D721Med (cell line): ENCODE measurements around the gene CENPN.

ENCODE experiments used
- DNase-seq: peaks from one replicate; pipeline ENCODE4 v3.0.0; 2011; ENCODE audit warnings: low spot score; ENCODE audit not compliant: insufficient read length
- FAIRE-seq: peaks from 2 replicates; lab custom pipeline; 2011; peaks lifted over from hg19 to GRCh38; lab: Jason Lieb, UNC
- TF ChIP-seq, protein P1 (sequence below): IDR thresholded peaks from 2 replicates; pipeline ENCODE4 v1.5.1; 2012; ENCODE audit warnings: mild to moderate bottlenecking, control low read depth; ENCODE audit not compliant: insufficient read depth; ENCODE audit errors: missing control alignments

Gene CENPN

DNA sequence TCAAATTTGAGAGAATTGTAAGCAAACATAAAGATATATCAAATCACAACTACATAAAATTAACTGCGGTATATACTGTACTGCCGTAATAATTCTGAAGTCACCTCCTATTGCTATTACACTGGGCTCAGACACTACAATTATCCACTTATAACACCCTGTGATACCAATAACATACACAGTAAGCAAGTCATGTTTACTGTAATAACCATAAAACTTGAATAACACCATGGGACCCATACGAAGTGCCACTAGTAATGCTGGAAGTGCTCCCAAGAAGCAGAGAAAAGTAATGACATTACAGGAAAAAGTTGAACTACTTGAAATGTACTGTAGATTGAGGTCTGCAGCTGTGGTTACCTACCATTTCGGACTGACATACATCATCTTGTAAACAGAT lies 24.4 kb upstream of the CENPN start:
- TF ChIP-seq, protein P1, sequence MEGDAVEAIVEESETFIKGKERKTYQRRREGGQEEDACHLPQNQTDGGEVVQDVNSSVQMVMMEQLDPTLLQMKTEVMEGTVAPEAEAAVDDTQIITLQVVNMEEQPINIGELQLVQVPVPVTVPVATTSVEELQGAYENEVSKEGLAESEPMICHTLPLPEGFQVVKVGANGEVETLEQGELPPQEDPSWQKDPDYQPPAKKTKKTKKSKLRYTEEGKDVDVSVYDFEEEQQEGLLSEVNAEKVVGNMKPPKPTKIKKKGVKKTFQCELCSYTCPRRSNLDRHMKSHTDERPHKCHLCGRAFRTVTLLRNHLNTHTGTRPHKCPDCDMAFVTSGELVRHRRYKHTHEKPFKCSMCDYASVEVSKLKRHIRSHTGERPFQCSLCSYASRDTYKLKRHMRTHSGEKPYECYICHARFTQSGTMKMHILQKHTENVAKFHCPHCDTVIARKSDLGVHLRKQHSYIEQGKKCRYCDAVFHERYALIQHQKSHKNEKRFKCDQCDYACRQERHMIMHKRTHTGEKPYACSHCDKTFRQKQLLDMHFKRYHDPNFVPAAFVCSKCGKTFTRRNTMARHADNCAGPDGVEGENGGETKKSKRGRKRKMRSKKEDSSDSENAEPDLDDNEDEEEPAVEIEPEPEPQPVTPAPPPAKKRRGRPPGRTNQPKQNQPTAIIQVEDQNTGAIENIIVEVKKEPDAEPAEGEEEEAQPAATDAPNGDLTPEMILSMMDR, result no peak
- no peak for FAIRE-seq
- no peak for DNase-seq

DNA sequence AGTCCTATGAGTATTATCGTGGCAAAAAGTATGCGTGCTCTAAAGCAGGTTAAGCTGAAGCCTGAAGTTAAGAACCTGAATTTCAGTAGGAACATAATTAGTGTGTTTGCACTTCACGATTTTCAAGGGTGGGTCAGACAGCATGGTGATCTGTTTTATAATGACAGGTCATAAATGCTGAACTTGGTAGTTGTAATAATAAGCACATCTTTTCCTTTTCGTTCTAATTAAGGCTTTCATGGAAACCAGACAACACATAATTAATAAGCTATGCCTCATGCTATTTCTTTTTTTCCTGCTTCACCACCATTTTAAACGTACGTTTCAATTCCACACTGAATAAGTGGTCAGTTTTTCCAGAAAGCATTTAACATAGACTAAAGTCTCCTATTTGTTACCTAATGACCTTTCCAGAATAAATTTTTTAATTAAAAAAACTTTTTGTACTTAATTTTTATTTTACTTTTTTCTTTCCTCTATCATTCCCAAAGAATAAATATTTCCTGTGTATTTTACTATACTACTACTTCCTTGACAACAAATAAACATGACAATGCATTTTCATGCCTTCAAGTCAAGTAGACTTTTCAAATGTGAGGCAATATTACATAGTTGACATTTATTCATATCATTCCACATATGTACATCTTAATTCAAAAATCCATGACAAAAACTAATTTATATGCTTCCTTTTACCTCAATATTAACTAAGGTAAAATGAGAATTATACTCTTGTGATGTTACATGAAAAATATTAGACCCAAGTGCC lies 22.7 kb upstream of the CENPN start:
- FAIRE-seq, result no peak
- no peak for DNase-seq
- TF ChIP-seq, protein P1, result no peak

DNA sequence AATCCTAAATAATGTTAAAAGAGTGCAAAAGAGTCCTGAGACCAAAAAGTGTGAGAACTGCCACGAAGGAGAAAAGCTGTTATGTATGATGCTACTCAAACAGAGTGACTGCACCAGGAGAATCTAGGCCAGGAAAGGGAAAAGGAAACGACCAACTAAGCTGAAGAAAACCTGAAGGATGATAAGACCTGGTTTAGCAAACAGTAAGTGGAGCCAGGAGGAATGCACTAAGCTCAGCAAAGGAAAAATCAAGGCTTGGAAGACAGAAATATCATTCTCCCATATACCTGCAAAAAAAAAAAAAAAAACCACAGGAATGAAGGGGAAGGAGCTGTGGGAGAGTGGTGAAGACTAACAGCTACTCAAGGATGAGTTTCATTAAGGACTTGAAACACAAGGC lies 21.4 kb upstream of the CENPN start:
- FAIRE-seq (no peak), DNase-seq (no peak)
- TF ChIP-seq, protein P1, result no peak

DNA sequence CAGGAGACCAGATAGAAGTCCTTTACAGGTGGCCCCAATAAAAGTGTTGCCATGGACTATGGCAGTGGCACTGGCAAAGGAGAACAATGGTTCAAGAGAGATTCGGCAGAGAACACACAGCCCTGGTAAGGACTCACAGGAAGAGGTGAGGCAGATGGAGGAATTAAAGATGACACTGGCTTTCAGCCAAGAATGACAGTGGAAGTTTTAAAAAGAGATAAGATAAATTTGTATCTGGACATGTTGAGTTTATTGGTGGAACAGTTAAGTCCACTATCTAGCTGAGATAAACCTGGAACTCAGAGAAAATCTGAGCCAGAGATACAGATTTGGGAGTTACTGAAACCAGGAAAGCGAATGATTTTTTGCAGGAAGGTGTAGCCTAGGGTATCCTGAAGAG lies 20.5 kb upstream of the CENPN start:
- TF ChIP-seq, protein P1, result no peak
- no peak for DNase-seq
- no peak for FAIRE-seq

DNA sequence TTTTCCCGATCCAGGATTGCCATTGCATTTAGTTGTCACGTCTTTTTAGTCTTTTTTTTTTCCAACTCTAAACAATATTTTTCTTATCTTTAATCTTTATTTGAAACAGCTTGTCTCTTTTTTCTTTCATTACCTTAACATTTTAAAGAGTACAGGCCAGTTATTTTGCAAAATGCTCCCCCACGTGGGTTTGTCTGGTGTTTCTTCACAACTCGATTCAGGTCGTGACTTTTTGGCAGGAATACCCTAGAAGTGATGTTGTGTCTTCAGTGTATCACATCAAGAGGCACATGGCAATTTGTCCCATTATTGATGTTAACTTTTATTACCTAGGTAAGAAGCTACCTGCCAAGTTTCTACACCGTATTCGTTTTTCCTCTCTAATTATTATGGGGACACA lies 18.3 kb upstream of the CENPN start:
- TF ChIP-seq, protein P1, result no peak
- no peak for FAIRE-seq
- DNase-seq, result no peak

DNA sequence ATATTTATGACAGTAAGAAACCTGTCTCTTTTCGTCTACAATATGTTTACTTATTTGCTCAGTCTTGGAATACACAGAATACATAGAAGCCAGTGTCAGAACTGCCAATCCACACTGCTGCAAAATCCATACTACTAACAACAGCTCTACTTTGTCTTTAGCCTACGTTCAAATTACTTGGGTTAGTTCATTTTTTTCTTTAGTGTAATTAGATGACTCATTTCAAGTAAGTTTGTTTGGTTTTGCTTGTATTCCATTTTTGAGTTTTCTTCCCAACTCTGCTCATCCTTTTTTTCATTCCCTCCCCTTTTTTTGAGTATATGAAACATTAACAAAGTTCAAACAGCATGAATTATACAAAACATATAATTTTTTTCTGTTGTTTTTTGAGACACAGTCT lies 17.2 kb upstream of the CENPN start:
- DNase-seq, result no peak
- no peak for FAIRE-seq
- TF ChIP-seq, protein P1, result no peak

DNA sequence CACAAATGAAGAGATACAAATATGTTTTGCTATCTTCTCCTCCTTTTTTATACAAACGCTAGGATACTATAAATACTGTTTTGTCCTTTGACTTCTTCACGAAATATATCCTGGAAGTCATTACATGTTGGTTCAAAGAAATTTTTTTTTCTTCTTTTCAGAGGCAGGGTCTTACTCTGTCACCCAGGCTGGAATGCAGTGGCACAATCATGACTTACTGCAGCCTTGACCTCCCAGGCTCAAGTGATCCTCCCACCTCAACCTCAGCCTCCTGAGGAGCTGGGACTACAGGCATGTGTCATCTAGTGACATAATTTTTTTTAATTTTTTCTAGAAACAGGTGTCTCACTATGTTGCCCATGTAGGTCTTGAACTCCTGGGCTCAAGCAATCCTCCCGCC lies 16.4 kb upstream of the CENPN start:
- DNase-seq (no peak), FAIRE-seq (no peak)
- TF ChIP-seq, protein P1, result no peak
